NB4 (cell line): ENCODE measurements around the gene PROM2.
A peak's percentile ranks its signal among the peaks of the same experiment; 100 is the strongest.

Source experiments
- DNase-seq: peaks from one replicate; pipeline ENCODE4 v3.0.0; 2010; ENCODE audit warnings: low read depth
- H3K4me3 ChIP-seq: one replicate; pipeline ENCODE4 v1.5.1; 2011; ENCODE audit warnings: mild to moderate bottlenecking, low read depth, low read length, moderate library complexity
- MYC ChIP-seq: IDR thresholded peaks from 2 replicates; pipeline ENCODE4 v1.6.1; 2011; ENCODE audit warnings: low read depth, low read length
- POLR2A ChIP-seq: IDR thresholded peaks from 2 replicates; pipeline ENCODE4 v1.6.1; 2011; ENCODE audit warnings: mild to moderate bottlenecking; ENCODE audit not compliant: insufficient read length; ENCODE audit errors: extremely low read depth
- TF ChIP-seq, protein P1 (sequence below): IDR thresholded peaks from one replicate; pipeline ENCODE4 v1.5.1; 2012; ENCODE audit warnings: low read depth, low read length
- TF ChIP-seq, protein P2 (sequence below): IDR thresholded peaks from 2 replicates; pipeline ENCODE4 v1.6.1; 2011; ENCODE audit warnings: low read depth, low read length

Gene PROM2

DNA sequence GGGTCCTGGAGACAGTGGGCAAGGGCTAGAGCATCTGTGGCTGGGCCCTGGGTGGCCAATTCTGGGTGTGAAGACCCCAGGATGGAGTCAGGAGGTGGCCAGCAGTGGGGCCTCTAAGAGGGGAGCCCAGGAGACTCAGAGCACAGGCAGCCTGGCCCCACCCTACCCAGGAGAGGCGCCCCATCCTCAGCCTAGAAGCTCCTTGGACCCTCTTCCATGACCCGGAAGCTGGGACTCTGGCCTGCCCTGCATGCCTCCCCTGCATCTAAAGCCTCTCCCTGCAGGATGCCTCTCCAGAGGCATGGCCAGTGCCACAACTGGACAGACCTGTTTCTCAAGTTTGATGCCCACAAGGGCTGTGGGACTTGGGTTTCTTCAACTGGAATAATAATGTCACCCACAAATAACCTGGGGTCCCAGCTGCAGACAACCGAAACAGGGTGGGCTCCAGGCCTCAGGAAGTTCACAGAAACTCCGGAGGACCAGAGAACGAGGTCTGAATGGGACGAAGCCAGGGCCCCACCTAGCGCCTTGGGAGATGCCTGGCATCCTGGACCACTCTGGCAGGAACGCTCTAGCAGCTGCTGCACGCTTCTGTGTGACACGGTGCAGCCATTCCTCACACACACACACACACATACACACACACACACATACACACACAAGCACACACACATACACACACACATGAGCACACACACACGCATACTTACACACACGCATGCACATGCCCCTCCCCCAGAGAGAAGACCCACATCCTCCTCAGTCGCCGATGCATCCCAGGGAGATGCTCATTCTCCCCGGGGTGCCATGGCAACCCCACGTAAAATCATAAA lies 39.3 kb downstream of the PROM2 start:
- H3K4me3 ChIP-seq: no peak overlapping the region
- TF ChIP-seq, protein P1, sequence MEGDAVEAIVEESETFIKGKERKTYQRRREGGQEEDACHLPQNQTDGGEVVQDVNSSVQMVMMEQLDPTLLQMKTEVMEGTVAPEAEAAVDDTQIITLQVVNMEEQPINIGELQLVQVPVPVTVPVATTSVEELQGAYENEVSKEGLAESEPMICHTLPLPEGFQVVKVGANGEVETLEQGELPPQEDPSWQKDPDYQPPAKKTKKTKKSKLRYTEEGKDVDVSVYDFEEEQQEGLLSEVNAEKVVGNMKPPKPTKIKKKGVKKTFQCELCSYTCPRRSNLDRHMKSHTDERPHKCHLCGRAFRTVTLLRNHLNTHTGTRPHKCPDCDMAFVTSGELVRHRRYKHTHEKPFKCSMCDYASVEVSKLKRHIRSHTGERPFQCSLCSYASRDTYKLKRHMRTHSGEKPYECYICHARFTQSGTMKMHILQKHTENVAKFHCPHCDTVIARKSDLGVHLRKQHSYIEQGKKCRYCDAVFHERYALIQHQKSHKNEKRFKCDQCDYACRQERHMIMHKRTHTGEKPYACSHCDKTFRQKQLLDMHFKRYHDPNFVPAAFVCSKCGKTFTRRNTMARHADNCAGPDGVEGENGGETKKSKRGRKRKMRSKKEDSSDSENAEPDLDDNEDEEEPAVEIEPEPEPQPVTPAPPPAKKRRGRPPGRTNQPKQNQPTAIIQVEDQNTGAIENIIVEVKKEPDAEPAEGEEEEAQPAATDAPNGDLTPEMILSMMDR: no peak
- TF ChIP-seq POLR2A (no peak), MYC (no peak)
- TF ChIP-seq, protein P2, sequence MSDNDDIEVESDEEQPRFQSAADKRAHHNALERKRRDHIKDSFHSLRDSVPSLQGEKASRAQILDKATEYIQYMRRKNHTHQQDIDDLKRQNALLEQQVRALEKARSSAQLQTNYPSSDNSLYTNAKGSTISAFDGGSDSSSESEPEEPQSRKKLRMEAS: no peak
- no peak for DNase-seq

DNA sequence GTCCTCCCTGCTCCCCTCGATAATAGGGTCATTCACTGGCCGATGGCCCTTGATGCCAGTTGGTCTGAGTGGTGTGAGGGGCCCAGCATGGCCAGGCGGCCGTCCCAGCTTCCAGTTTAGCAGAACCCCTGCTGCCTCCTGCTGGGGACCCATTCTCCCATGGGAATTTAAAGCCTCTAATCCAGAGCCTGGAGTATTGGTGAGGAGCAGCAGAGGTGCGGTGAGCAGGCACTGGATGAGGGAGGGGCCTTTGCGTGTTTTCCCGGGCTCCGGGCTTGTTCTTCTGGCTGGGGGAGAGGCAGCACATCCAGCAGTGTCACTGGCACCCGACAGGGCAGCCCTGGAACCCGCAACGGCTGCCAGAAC lies 40.3 kb downstream of the PROM2 start:
- DNase-seq: no peak
- no peak overlapping the region for H3K4me3 ChIP-seq
- TF ChIP-seq POLR2A (no peak), MYC (no peak)
- TF ChIP-seq, protein P2: no peak
- TF ChIP-seq, protein P1: no peak

DNA sequence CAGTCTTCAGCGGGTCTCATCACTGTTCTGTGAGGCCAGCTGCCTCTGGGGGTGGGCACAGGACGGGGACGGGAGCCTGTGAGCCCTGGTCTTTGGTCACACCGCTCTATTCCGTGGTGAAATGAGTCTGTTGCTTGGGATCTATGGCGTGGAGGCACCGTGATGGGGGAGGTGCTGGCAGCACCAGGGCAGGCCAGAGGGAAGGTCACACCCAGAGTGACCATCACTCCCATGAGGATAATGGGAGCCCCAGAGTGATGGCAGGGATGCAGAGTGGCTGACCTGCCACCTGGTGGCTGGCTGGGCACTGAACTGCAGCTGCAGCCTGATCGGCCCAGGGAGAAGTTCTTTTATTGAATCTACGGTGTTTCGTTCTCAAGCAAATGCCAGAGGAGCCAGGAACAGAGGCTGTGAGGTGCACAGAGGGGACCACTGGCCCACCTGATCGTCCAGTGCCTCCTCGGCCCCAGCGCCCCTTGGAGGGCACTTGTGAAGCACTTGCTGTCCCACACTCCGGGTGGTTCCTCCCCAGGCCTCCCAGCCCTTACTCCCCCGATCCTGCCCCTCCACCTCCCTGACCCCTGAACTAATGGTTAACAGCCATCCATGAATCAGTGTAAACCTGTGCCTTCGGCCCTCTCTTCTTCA lies 40.8 kb downstream of the PROM2 start:
- H3K4me3 ChIP-seq: no peak overlapping the region
- DNase-seq: peak; percentile 40
- TF ChIP-seq MYC: no peak
- TF ChIP-seq, protein P1: peak; percentile 67

DNA sequence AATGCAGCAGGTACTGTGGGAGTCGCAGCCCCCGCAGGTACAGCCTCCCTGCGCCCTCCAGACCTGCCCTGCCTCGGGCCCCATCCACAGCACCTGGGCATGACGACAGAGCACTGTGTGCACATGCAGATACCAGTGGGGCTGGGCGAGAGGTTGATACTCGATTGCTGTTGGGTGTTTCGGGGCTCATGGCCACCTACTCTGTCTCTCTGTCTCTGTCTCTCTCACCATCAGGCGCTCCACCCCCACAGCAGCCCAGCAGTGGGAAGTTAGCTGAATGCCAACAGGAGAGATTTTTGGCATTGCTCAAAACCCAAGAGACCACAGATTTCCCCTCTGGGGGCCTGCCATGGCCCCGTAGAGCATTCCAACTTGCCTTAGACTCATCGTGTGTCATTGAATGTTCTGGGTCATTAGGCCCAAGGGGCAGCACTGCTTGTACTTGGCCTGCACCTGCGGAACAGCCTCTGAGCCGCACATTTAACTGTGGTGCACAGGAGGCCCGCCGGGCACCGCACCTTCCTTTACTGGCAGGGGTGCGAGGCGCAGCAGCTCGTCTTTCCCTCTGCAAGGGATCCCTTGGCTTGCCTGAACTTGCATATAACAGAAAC lies 41.7 kb downstream of the PROM2 start:
- no peak overlapping the region for H3K4me3 ChIP-seq
- DNase-seq: no peak
- TF ChIP-seq, protein P1: no peak
- TF ChIP-seq, protein P2: no peak
- TF ChIP-seq POLR2A (no peak), MYC (no peak)

DNA sequence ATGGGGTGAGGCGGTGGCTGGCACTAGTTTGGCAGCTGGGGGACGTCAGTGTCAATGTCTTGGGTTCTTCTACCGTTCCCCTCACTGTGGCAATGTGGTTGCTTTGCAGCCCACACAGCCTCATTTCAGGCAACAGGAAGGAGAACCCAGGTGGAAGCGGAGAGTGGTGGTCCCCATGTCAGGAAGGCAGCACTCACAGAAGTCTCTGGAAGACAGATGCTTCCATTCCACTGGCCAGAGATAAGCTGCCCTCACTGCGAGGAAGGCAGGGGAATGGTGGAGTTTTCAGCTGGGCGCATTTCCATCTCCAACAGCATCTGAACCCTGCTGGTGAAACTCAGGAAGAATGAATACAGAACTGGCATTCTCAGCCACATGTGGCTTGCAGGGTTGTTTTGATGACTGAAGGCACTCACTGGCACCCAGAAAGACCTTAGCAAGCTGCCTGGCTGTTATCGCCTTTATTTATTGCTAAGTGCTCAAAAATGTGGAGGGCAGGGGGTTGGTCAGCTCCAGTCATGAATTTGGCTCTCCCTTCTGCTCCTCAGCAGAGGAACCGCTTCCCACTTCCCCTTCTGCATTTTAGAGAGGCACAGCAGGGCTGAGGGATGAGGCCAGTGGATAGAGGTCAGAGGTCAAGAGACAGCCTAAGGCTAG lies 42.3 kb downstream of the PROM2 start:
- TF ChIP-seq MYC (no peak), POLR2A (no peak)
- TF ChIP-seq, protein P2: no peak
- TF ChIP-seq, protein P1: no peak
- peak; percentile 24 for DNase-seq
- H3K4me3 ChIP-seq: no peak overlapping the region
